GM19193 (cell line): Measurements from ENCODE around the gene STX16.
A peak's percentile ranks its signal among the peaks of the same experiment; 100 is the strongest.

Experiments used
- POLR2A ChIP-seq: IDR thresholded peaks from 4 replicates; pipeline ENCODE4 v1.6.1; 2011; ENCODE audit not compliant: insufficient read depth, insufficient read length; ENCODE audit errors: extremely low read depth

STX16 gene

DNA sequence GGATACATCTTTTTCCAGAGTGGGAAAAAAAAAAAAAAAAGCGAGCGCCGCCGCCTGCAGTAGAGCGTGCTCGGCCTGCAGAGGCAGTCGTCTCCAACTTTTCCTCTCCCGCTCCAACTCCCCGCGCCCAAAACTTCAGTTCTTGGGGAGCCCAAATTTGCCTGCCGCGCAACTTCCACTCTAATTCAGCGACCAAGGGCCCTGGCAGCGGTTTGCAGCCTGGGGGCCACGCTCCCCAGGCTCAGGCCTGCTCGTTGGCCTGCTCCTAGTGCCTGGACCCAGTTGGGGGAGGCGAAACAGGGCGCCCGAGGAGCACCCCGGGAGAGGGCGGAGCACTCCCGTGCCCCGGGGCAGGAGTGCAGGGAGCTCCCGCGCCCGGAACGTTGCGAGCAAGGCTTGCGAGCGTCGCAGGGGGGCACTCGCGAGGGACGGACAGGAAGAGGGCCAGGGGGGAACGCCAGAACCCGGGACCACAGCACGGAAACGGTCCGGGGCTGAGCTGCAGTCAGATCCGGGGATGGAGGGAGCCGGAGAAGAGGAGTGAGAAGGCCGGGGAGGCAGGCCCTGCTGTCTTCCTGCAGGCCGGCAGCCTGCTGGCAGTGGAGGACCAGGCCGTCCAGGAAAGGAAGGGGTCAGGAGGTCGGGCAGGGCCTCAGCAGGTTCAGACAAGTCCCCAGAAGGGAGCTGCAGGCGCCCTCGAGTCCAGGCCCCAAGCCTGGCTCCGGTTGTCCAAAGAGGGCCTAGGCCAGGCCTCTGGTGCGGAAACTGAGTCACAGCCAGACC lies at the start of gene STX16:
STX16 (plus strand) TSS at position 508 of the 783 bp plus-strand sequence. CDS start 724 bp downstream, outside the sequence.
- TF ChIP-seq POLR2A: peak; percentile 77

DNA sequence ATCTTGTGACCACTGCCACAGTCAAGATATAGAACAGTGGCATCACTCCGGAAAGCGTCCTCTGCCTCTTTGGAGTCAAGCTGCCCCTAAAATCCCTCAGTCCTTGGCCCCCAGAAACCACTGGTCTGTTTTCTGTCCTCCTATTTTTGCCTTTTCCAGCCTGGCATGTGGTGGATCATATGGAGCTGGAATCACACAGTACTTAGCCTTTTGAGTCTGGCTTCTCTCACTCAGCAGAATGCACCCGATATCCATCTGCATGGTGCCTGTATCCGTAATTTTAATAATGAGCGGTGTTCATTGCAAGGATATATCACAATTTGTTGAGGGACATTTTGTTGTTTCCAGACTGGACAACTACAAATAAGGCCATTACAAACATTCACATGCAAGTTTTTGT lies 49.0 kb upstream of the STX16 start:
- no peak for TF ChIP-seq POLR2A

- TF ChIP-seq POLR2A: no peak
Measured at GRCh38 chr20:58603721-58604120, 47.4 kb upstream of the STX16 start.

DNA sequence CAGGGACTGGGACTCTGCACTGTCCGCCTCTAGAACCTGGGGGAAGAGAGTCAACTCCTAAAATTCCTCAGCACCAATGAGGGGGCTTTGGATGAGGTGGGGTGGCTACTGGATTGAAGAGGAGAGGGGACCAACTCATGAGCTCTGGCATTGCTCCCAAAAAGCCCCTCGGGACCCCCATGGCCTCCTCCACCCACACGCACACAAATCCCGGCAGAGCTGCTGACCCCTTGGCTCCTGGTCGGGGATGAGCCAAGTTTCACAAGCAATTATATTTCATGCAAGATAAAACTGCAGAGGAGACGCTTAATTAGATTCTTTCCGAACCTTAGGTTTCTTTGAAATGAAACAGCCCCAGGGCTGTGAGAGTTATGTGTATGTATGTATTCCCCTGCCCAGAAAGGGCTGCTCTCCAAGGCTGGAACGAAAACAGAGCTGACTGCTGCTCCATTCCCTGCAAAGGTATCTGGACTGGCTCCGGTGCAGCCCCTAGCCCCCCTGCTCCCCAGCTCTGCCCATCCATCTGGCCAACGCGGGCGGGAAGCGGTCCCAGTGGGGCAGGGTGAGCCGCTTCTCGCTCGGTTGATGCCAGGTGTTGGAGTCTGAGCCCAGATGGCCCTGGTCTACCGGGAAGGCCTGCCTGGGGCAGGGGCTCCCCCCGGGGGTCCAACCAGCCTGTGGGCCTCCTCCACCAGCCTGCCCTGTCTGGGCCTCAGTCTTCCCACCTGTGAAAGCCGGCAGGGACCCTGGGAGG lies 46.8 kb upstream of the STX16 start:
- no peak for TF ChIP-seq POLR2A

DNA sequence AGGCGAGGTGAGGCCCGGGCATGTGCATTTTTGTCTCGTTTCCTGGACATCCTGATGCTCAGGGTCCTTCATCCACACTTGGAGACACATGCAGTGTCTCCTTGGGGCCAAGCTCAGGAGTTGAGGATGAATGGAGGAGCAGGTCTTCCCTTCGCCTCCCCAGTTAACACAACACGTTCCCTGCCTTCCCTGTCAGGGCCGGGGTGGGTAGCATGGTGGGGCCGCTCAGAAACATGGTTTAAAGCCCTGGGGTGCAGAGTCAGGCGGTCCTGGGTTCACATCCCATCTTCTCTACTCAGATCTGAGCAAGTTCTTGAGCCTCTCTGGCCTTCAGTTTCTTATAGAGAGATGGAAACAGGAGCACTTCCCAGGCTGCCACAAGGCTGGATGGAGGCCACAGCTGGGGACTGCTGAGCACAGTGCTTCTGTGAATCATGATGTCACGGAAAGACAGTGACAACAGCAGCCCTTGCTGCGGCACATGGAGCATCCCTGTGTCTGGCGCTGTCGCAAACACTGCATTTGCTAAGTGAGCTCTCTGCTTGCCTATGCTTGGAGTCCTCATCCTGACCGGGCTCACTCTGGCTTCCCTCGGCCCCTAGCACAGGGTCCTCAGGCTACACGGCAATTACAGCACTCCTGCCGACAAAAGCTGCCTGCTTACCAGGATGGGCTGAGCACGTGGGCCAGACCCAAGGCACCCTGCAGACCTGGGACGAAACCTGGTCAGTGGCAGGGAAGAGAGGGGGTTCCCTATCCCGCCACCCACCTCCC lies 45.6 kb upstream of the STX16 start:
- no peak for TF ChIP-seq POLR2A

- no peak for TF ChIP-seq POLR2A
Measured at GRCh38 chr20:58606184-58606583, 44.9 kb upstream of the STX16 start.

GRCh38 chr20:58608096-58608840 lies 42.8 kb upstream of the STX16 start:
- TF ChIP-seq POLR2A: no peak

GRCh38 chr20:58609026-58609425 lies 42.1 kb upstream of the STX16 start:
- TF ChIP-seq POLR2A: no peak

DNA sequence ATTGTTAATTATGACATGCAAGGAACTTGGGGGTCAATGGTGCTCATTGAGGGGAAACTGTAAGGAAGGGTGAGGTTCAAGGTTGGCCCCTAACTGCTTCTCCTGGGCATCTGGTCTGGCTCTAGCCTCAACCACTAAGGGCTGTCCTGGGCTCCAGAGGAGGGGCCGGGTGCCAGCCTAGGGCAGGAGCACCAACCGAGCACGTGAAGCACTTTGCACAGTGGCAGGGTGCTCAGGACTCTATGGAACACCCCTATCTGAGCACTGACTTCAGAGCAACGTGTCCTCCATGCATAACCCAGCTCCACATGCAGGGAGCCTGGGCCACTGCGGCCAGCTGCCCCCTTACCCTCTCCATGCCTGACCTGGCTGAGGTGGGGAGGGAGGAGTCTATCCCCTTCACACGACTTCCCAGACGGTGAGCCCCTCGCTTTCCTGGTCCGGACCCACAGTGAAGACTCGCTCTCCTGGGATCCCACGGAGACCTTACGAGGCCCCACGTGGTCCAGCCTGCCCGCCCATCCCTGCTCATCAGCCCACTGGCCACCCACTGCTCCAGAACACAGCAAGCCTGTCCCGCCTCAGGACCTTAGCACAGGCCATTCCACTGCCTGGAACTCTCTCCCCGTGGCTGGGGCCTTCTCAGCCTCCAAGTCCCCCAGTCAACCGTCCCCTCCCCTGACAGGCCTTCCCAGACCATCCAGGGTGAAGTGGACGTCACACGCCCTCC lies 40.8 kb upstream of the STX16 start:
- no peak for TF ChIP-seq POLR2A

DNA sequence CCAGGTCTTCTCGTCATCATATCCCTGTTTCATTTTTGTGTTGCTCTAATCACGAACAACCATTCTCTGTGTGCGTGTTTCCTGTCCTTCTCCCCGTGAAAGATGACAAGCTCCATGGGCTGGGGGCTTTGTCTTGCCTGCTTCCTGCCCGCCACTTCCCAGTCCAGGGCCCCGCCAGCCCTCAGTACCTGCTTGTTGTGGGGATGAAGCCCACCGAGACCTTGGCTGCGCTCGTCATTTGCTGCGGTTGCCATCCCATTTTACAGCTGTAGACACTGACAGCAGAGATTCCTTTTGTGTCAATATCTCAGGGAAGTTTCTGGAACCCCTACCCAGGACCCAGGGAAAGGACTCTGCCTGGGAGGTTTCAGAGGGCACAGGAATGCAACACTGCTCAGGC lies 40.3 kb upstream of the STX16 start:
- TF ChIP-seq POLR2A: no peak

GRCh38 chr20:58611236-58612030 lies 39.6 kb upstream of the STX16 start:
- no peak for TF ChIP-seq POLR2A

DNA sequence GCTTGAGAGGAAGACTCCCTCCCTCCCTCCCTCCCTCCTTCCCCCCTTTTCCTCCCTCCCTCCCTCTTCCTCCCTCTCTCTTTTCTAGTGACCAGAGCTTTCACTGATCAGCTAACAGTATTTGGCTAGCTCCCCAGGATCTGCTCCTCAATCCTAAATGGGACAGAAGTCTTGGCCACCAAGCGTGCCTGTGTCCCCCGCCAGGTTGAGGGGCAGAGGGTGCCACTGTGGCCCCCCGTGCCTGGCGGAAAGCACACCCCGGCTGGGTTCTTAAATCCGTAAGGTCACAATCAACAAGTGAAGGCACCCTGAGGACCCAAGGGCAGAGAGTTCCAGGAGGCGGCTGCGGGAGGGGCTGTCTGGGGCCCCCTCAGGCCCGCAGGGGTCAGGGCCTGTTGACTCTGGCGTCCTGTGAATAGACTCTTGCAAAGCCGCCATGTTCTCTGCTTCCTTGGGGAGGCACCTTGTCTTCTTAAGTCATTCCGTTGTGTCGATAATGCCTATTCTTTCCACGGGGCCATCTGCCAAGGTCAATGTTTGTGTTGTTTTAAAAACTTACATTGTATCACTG lies 38.9 kb upstream of the STX16 start:
- no peak for TF ChIP-seq POLR2A
